GM18861 (cell line): ENCODE measurements around the gene HOXA4.

Source experiments
- ATAC-seq: cut with Tn5 transposase; IDR thresholded peaks from one replicate; pipeline ENCODE4 v1.9.1; 2021; ENCODE audit not compliant: unreplicated experiment

HOXA4 gene

GRCh38 chr7:27130540-27131389 is at the start of gene HOXA4:
HOXA4 (minus strand) TSS chr7:27130757; CDS start chr7:27130733, 24 bp downstream.
- ATAC-seq = no peak

- no peak for ATAC-seq
Measured at GRCh38 chr7:27179503-27180430, 49.2 kb upstream of the HOXA4 start.

GRCh38 chr7:27179030-27179429 is 48.5 kb upstream of the HOXA4 start:
- ATAC-seq = no peak

- ATAC-seq = no peak
Measured at GRCh38 chr7:27178366-27178765, 47.8 kb upstream of the HOXA4 start.

- no peak for ATAC-seq
Measured at GRCh38 chr7:27177795-27178320, 47.3 kb upstream of the HOXA4 start.

- ATAC-seq = no peak
Measured at GRCh38 chr7:27176962-27177794, 46.6 kb upstream of the HOXA4 start.

GRCh38 chr7:27176524-27176845 is 45.9 kb upstream of the HOXA4 start:
- no peak for ATAC-seq

GRCh38 chr7:27175626-27176523 is 45.3 kb upstream of the HOXA4 start:
- ATAC-seq = no peak

GRCh38 chr7:27174874-27175625 is 44.5 kb upstream of the HOXA4 start:
- ATAC-seq = no peak

GRCh38 chr7:27173956-27174873 is 43.7 kb upstream of the HOXA4 start, which contains the start of gene HOXA10:
HOXA10 (minus strand) TSS chr7:27174320; CDS start chr7:27174306, 14 bp downstream.
- no peak for ATAC-seq

- ATAC-seq = no peak
Measured at GRCh38 chr7:27173511-27173955, 43.0 kb upstream of the HOXA4 start.

- no peak for ATAC-seq
Measured at GRCh38 chr7:27172823-27173510, 42.4 kb upstream of the HOXA4 start.

- no peak for ATAC-seq
Measured at GRCh38 chr7:27172315-27172774, 41.8 kb upstream of the HOXA4 start.

GRCh38 chr7:27171637-27172314 is 41.2 kb upstream of the HOXA4 start:
- no peak for ATAC-seq

- no peak for ATAC-seq
Measured at GRCh38 chr7:27171325-27171636, 40.7 kb upstream of the HOXA4 start.

GRCh38 chr7:27170426-27171324 is 40.1 kb upstream of the HOXA4 start:
- no peak for ATAC-seq
